Activated T-helper 17 cell treated with anti-CD3 and anti-CD28 coated beads, Interleukin-2, amount 50 U/mL, for 72 hours (primary cell): ENCODE results near the gene ARL2BP. TPM values are rescaled to one million over a fixed set of nuclear protein-coding genes. Genes with fewer than 3 reads are reported as not detected.

Experiments
- ATAC-seq: fragments of 150-1000 bp; cut with Tn5 transposase; replicated peaks from 2 replicates; pipeline ENCODE4 v1.10.0; 2021; ENCODE audit warnings: mild to moderate bottlenecking, moderate library complexity
- H3K27ac Mint-ChIP-seq: one replicate; pipeline ENCODE4 v1.8.0; 2022; ENCODE audit warnings: mixed read lengths
- H3K27me3 Mint-ChIP-seq: one replicate; pipeline ENCODE4 v1.8.0; 2022; ENCODE audit warnings: mixed read lengths
- H3K36me3 Mint-ChIP-seq: one replicate; pipeline ENCODE4 v1.8.0; 2022; ENCODE audit warnings: low read depth, mild to moderate bottlenecking, mixed read lengths
- H3K4me1 Mint-ChIP-seq: one replicate; pipeline ENCODE4 v1.8.0; 2022; ENCODE audit warnings: mixed read lengths
- H3K4me3 Mint-ChIP-seq: one replicate; pipeline ENCODE4 v1.8.0; 2022; ENCODE audit warnings: mild to moderate bottlenecking, mixed read lengths
- H3K9me3 Mint-ChIP-seq: one replicate; pipeline ENCODE4 v1.8.0; 2022; ENCODE audit warnings: mixed read lengths
- total RNA-seq, 2 donors: library from RNA; stranded (reverse); gene quantifications; one replicate each; pipeline ENCODE4 v1.2.3, GENCODE V29; 2022

ARL2BP gene
- total RNA-seq, 2 donors from 2014 or later = 17.0 to 23.5 TPM

GRCh38 chr16:57299719-57300386 is 54.8 kb downstream of the ARL2BP start:
- H3K27ac Mint-ChIP-seq = no peak overlapping the region
- peak; percentile 66 for ATAC-seq
- peaks cover 15% of the 10 kb centered on the region for H3K4me1 Mint-ChIP-seq
- no peaks in the 10 kb centered on the region for H3K27me3 Mint-ChIP-seq
- H3K9me3 Mint-ChIP-seq = no peaks in the 10 kb centered on the region
- no peak overlapping the region for H3K4me3 Mint-ChIP-seq
- H3K36me3 Mint-ChIP-seq = no peaks in the 10 kb centered on the region

GRCh38 chr16:57300387-57301125 is 55.5 kb downstream of the ARL2BP start:
- Mint-ChIP-seq H3K4me1 (peaks cover 15% of the 10 kb centered on the region), H3K9me3 (no peaks in the 10 kb centered on the region), H3K36me3 (no peaks in the 10 kb centered on the region), H3K4me3 (no peak overlapping the region), H3K27me3 (no peaks in the 10 kb centered on the region), H3K27ac (no peak overlapping the region)
- ATAC-seq = peak; percentile 87

- ATAC-seq = no peak
- H3K36me3 Mint-ChIP-seq = no peaks in the 10 kb centered on the region
- peaks cover 15% of the 10 kb centered on the region for H3K4me1 Mint-ChIP-seq
- H3K27me3 Mint-ChIP-seq = no peaks in the 10 kb centered on the region
- no peak overlapping the region for H3K27ac Mint-ChIP-seq
- no peaks in the 10 kb centered on the region for H3K9me3 Mint-ChIP-seq
- H3K4me3 Mint-ChIP-seq = no peak overlapping the region
These were observed 56.2 kb downstream of the ARL2BP start for GRCh38 chr16:57301126-57301817.

Other genes starting within 250 kb of the ARL2BP start
- gene CPNE2, start 152.7 kb upstream of the ARL2BP start, total RNA-seq = 1 to 10 TPM; 3.8 to 4.4 TPM
- 100 to 1,000 TPM in 1 of 2 donors, 10 to 100 TPM in 1; 79.0 to 103 TPM for gene PSME3IP1, start 59.2 kb upstream of the ARL2BP start, total RNA-seq
- 10 to 100 TPM; 34.1 to 37.4 TPM for gene RSPRY1, start 58.9 kb upstream of the ARL2BP start, total RNA-seq
- not detected for gene PLLP, start 39.4 kb downstream of the ARL2BP start, total RNA-seq
- gene CCL22, start 113.5 kb downstream of the ARL2BP start, total RNA-seq = 10 to 100 TPM in 1 of 2 donors, 1 to 10 TPM in 1; 1.1 to 11.5 TPM
- not detected for gene CX3CL1, start 127.2 kb downstream of the ARL2BP start, total RNA-seq
- 1 to 10 TPM in 1 of 2 donors, under 1 TPM in 1; 0.65 to 7.8 TPM for gene CCL17, start 159.5 kb downstream of the ARL2BP start, total RNA-seq
- gene CIAPIN1, start 202.1 kb downstream of the ARL2BP start, total RNA-seq = 10 to 100 TPM; 30.8 to 52.8 TPM
- 10 to 100 TPM; 28.2 to 36.4 TPM for gene COQ9, start 202.2 kb downstream of the ARL2BP start, total RNA-seq
- 10 to 100 TPM; 71.3 to 86.2 TPM for gene POLR2C, start 217.4 kb downstream of the ARL2BP start, total RNA-seq
- 10 to 100 TPM in 1 of 2 donors, 1 to 10 TPM in 1; 6.4 to 16.8 TPM for gene DOK4, start 241.2 kb downstream of the ARL2BP start, total RNA-seq